COLO829 (cell line): ENCODE results near the gene NLRP3.

Source experiments
- DNase-seq: peaks from one replicate; pipeline ENCODE4 v3.0.0; 2012; ENCODE audit warnings: low spot score

Gene NLRP3

DNA sequence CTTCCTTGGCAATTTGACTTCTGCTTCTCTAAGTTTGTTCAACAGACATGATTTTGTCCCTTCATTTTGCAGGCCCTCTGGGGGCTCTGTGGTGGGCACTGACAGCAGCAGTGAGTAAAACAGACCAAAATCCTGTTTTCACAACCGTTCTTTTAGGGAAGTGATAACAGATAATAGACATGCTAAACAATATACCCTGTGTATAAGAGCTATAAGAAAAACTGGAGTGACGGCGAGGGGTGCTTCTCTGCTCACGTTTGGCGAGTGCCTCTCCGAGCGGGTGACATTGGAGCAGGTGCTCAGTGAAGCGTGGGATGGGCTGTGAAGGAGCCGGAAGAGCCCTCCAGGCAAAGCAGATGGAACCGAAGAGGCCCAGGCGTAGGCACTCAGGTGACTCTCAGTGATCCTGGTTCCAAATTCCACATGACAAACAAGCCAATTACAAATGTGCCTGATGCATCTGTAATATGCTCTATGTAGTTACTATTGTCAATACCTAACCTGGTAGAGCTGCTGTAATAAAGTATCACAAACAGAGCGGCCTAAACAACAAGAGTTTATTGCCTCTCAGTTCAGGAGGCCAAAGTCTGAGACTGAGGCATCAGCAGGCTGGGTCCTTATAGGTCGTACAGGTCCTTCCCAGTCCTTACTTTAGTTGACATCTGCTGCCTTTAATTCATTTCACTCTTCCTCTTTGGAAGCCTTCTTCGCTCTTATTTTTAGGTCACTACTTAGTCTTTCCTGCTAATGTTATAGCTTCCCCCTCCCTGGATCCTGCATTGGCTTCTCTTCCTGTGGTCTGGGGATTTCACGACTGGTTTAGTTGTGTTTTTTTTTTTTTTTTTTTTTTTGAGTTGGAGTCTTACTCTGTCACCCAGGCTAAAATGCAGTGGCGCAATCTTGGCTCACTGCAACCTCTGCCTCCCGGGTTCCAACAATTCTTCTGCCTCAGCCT is 21.9 kb downstream of the NLRP3 start:
- DNase-seq: no peak

DNA sequence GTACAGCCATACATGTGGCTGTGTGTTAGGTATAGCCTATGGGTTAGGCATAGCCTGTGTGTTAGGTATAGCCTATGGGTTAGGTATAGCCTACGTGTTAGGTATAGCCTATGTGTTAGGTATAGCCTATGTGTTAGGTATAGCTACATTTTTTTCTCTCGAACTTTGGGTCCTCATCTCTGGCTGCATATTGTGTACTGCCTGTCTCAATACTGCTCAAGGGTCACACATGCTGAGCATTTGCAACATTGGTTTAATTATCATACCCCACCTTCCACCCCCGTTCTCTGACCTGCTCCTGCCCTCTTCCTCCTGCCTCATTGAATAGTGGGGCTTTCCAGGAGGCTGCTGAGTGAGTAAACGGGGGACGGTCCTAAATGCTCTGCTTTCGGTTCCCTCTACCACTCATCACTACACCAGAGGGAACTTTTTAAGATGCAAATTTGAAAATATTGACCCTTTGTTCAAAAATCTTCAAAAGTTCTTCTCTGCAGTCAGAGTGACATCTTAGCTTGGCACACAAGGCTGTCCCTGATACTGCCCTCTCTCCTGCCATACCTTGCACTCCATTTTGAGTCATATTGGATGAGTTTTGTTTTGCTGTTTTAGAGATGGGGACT is 24.1 kb downstream of the NLRP3 start:
- DNase-seq: no peak

DNA sequence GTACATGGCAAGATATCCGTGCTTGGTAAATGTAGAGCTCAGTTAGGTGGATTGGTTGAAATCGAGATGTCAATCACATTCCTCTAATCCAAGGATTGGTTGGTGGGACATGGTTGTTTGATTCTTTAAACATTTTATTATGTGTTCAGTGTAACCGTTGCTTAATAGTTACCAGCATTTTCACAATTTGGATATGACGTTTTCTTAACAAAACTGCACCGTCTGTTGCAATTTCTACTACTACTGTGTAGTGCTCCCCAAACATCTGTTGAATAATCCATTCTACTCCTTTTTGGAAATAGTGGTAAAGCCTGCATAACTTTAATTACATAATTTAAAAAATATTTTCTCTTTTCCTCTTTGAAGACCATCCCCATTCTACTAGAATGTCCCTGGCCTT is 25.6 kb downstream of the NLRP3 start:
- no peak for DNase-seq

DNA sequence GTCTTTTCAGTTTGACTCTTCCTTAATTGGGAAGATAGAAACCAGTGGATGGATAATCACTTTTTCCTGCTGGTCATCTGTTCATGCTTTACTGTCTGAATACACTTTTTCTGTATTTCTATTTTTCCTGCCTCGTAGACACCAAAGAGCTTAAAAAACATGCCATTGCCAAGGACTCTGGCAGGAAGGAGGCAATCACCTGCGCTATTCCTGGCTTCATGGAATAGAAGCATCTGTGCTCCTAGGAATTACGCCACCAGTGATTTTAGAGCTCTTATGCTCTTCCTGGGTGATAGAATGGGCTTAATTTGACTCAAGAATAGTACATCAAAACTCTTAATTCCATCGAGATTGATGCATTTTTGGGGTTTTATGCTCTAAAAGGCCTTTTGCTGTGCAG is 26.2 kb downstream of the NLRP3 start:
- DNase-seq: no peak

DNA sequence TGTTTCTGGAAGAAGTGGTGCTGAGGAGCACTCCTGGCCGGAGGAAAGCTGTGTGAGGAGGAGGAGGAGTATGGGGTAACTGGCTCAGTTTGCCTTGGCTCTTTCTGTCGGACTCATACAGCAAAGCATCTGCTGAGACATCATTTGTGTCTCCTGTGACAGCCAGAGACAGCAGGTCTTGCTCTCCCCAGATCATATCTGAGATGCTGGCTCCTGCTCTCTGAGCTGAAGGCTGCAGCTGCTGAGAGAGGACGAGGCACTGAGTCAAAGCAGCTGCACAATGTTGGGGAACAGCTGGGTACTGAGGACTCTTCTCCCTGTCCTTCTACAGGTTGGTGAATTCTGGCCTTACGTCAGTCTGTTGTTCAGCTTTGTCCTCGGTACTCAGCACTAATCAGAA is 27.7 kb downstream of the NLRP3 start:
- DNase-seq: no peak

DNA sequence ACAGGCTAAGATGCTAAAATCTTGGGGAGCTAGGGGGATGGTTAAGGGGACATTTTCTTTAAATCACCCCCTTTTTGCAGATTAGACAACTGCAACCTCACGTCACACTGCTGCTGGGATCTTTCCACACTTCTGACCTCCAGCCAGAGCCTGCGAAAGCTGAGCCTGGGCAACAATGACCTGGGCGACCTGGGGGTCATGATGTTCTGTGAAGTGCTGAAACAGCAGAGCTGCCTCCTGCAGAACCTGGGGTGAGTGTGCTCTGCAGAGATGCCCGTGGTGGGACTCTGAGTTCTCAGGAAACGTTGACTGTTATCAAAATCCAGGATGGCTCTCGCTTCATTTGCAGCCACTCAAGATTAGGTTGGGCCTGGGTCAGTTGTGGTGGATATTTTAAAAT is 28.6 kb downstream of the NLRP3 start:
- DNase-seq: no peak

DNA sequence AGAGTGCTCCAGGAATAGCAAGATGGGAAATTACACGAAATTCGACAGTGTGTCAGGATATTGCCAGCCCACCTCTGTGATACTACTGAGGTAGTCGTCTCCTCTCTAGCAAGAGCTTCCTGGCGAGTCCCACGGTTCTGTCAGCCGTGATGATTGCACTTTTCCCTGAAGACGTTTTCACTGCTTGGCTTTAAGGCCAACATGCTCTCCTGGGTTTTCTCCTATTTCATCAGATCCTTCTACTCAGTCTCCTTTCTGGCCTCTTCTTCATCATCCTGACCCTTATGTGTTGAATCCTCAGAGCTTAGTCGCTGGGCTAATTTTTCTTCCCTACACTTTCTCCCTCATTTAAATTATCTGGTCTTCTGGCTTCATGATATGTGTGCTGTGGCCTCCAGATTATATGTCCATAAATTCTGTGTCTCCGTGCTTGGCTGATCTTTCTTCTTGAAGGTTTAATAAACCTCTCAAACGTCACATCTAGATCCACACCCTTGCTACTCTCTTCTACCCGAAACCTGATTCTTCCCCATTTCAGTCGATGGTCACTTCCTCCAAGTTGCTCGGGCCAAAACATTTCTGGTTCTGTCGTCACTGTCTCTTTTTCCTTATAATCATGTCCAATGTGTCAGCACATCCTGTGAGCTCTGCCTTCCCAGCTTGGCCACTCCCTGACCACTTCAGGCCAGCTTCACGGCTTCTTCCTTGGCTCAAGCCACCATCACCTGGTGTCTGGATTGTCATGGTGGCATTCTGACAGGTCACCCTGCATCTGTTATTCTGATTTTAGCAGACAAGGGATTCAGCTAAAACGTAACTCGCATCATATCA is 29.8 kb downstream of the NLRP3 start:
- no peak for DNase-seq

DNA sequence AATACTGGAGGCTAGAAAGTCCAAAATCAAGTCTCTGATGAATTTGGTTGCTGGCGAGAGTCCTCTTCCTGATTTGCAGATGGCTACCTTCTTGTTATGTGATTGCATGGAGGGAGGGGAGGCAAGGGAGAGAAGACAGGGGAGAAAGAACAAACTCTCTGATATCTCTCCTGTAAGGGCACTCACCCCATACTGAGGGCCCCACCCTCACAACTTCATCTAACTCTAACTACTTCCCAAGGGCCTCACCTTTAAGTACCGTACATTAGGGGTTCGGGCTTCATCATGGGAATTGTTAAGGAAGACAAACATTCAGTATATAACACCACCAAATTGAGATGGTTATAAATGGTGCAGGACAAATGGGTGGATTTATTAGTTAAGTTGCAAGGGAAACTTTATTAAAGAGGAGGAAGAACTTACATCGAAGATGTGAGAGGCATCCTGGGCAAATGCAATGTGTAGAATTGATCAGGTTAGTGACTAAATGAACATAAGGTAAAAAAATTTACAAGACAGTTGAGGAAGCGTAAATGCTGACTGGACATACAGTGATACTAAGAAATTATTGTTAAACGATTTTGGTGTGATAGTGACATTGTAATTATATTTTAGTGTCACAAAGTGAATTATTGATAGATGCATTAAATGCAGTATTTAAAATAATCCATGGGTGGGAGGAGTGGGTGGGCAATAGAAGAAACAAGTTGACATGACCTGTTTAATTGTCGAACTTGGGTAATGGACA is 31.4 kb downstream of the NLRP3 start:
- DNase-seq: no peak

DNA sequence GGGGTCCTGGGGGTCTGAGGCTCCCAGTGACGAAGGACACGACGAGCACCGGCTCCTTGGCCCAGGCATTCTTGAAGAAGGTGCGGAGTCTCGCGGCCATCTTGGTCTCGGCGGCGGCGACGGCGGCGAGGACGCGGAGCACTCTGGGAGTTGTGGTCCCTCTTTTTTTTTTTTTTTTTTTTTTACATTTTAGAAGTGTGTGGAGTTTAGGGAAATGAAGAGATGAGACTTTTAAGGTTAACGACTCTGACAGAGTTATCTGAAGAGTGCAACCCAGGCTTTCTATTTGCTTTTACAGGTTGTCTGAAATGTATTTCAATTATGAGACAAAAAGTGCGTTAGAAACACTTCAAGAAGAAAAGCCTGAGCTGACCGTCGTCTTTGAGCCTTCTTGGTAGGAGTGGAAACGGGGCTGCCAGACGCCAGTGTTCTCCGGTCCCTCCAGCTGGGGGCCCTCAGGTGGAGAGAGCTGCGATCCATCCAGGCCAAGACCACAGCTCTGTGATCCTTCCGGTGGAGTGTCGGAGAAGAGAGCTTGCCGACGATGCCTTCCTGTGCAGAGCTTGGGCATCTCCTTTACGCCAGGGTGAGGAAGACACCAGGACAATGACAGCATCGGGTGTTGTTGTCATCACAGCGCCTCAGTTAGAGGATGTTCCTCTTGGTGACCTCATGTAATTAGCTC is 32.3 kb downstream of the NLRP3 start:
- DNase-seq: peak; percentile 50

DNA sequence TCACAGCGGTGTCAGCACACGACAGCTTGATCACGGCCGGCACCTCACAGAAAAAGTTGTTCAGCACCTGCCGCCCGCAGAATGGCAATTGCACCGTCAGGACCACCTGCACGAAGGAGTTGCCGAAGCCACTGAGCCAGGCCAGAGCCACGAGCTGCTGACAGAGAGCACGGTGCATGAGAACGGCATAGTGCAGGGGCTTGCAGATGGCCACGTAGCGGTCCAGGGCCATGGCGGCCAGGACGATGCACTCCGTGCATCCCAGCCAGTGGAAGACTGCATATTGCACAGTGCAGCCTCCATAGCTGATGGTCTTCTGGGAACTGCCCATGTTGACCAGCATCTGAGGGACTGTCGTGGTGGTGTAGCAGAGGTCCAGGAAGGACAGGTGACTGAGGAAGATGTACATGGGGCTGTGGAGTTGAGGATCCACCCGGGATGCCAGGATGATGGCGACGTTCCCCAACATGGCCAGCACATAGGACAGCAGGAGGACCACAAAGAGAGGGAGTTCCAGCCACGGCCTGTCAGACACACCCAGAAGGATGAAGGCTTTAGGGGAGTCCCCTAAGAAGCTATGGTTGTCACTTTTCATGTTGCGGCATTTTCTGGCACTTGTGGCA is 35.5 kb downstream of the NLRP3 start:
- DNase-seq: no peak

DNA sequence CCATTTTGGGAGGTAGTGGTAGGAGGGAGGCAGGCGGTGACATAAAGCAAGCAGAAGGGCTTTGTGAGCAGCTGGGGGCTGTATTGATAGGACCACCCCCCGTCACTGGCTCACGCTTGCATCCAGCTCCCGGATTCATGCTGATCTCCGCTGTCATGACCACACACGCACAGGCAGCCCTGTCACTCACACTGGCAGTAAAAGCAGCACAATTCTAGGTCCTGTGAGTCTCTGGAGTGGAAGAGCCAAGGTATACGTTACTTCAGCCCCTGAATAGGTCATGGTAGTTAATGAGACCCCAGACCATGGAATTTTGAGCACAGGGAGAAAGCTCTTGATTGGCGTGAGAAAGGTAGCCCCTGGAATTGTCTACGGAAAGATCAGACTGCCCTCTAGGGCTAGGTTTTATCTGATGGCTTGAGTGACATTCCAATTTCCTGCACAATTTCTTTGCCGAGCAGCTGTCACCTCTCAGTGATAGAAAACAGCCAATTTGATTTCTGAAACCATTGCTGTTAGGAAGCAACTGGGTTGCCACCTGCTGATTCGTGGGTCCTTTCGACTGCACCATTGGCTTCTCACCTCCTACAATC is 36.6 kb downstream of the NLRP3 start:
- no peak for DNase-seq

DNA sequence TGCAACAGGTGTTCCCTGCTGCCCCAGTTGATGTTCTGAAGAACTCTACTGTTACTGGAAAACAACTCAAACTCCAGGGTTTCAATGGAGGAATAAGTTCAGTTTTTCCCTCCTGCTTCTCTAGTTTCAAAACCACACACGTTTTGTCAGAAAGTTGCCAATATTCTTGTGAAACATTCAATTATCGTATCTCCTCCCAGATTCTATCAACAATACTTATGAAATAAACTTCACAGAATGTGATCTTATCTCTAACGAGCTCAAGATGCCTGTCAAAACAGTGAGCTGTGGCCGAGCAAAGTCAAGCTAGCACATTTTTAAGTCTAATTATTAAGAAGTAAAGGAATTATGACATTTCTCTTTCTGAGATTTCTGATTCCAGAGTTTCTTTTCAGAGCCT is 37.3 kb downstream of the NLRP3 start:
- DNase-seq: no peak

DNA sequence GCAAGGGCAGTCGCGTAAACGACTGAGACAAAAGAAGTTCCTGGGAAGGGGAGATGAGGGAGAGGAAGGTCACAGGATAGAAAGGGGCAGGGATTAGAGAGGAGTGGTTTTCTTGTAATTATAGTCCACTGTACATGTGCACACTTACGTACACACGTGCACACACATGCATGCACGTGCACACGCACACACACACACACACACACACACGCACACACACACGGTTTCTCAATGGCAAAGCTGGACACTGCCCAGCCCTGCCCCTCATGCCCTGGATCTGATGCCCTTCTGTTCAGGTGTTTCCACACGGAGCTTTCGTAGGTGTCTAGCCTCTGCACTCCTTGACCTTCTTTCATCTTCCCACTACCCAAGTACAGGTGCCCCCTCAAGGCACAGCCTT is 38.0 kb downstream of the NLRP3 start:
- DNase-seq: no peak

DNA sequence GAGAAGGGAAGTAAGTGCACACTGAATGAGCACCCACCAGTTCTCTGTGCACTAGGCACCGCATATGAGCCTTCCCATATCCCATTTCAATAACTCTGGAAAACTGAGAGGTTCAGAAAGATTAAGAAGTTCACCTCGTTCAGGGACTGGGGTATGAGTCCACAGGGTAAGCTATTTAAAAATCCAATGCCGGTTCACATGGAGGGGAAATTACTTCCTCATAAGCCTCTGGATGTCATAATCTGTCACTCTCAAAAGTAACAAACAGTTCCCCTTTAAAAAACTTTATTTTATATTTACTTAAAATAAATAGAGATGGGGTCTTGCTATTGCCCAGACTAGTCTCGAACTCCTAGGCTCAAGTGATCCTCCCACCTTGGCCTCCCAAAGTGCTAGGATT is 40.0 kb downstream of the NLRP3 start:
- DNase-seq: no peak

DNA sequence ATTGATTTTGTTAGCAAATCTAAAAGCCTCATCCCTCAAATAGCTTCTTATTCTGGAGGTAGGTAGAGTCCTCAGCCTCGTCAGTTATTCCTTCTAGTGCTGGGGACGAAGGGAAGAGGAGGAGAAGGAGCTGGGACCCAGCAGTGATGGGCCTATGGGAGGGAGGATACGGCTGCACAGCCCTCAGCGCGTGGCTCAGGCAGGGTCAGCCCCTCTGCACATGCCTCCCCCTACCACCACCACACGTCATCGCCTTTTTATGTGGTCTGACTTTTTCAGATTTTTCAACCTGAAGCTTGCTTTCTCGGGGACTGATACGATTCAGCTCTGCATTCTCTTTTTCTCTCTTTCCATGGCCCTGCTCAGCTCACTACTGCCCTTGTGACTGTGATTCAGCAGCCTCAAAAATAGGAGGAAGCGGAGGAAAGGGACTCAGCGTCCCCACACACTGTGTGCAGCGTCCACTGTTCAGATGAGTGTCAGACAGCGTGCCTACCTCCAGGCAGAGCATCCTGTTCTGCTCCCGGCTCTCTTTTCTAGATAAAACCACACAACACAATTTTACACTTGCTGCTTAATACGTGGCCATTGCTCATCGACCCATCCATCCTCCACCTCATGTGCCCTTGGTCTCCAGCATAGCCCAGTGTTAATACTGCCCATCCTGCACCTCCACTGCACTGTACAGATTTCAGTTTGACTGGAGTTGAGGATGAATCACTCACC is 41.1 kb downstream of the NLRP3 start:
- DNase-seq: no peak

DNA sequence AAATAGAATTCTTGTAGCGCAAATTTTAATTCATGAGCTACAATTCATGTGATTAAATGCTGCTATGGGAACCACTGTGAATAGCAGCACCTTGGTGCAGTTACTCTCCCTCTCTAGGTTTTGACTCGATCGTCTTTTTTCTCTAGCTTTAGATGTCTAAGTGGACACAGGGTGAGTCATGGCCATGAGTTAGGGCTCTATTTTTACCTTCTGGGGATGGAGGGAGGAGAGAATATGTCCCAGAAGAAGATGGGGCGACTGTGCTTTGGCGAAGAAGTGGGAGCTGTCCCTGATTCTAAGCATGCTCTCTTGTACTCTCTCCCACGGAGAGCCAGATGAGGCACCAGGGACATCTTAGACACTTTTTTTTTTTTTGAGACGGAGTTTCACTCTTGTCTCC is 43.5 kb downstream of the NLRP3 start:
- DNase-seq: no peak

DNA sequence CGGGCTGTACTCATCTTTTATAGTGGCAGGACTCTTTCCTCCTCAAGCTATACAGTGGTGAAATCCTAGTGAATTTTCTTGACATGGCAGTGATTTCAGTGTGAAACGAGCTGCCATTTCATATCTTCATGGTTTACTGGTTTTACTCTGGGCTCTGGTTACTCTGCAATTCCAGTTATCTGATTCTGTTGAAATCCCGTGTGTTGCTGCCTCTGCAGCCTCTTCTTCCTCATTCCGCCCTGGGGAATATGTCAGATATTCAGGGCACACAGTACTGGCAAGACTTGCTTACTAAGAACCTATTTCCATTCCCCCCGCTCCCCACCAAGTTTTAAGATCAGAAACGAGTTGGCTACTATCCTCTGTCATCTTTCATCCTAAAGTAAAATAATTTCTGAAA is 49.8 kb downstream of the NLRP3 start:
- DNase-seq: no peak

DNA sequence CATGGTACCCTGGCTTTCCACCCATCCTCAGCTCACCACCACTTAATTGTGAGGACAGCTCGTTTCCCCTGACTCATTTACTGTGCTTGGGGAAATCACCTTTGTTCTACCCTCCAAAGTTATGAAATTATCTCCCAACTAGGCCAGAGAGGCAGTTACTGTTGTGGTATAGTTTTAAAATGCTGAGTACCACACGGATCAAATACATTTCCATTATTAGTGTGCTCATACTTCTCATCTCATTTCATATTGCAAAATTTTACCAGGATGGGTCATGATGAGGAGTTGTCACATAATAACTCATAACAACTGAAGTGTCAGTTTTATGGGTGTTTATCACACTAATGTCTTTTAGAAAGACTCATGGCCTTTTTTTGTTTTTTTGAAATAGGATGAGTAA is 51.2 kb downstream of the NLRP3 start:
- no peak for DNase-seq

DNA sequence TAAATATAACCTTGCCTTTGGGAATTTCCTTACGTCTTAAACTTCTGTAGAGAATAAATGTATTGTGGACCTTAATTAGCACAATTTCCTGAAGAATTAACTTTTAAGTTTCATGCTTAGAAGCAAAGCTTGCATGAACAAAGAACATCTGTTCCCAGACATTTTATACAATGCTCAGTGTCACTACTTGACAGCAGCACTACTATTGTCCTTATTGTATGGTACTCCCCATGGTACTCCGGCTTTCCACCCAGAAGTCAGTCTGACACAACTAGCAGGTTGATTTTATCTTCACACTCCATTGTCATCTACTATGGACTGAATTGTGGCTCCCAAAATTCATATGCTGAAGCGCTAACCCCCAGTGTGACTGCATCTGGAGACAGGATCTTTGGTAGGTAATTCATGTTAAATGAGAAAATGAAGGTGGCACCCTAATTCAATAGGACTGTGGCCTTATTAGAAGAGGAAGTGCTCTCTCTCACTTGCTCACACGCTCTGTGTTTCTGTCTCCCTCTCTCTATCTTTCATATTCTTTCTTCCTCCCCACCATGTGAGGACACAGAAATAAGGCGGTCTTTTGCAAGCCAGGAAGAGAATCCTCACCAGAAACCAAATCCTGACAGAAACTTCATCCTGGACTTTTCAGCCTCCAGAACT is 52.6 kb downstream of the NLRP3 start:
- DNase-seq: peak; percentile 45
